ENCODE data around the gene FCN1.

Gene FCN1

GRCh38 chr9:134936346-134937163, 18.8 kb upstream of the FCN1 start:
- no peak for DNase-seq

- no peak for DNase-seq
Measured at GRCh38 chr9:134935701-134936345, 18.1 kb upstream of the FCN1 start.

- DNase-seq, result no peak
Measured at GRCh38 chr9:134935056-134935640, 17.4 kb upstream of the FCN1 start.

GRCh38 chr9:134933076-134933659, 15.5 kb upstream of the FCN1 start:
- DNase-seq, result no peak

GRCh38 chr9:134932606-134933005, 14.9 kb upstream of the FCN1 start:
- DNase-seq, result no peak

GRCh38 chr9:134932171-134932570, 14.5 kb upstream of the FCN1 start:
- DNase-seq, result no peak

GRCh38 chr9:134930398-134930797, 12.7 kb upstream of the FCN1 start:
- no peak for DNase-seq

- peak; percentile 92 for DNase-seq
Measured at GRCh38 chr9:134929193-134930158, 11.8 kb upstream of the FCN1 start.

GRCh38 chr9:134928436-134929192, 10.9 kb upstream of the FCN1 start:
- DNase-seq, result no peak

- no peak for DNase-seq
Measured at GRCh38 chr9:134925011-134925511, 7.3 kb upstream of the FCN1 start.

GRCh38 chr9:134923466-134923865, 5.8 kb upstream of the FCN1 start:
- no peak for DNase-seq

- no peak for DNase-seq
Measured at GRCh38 chr9:134922932-134923240, 5.2 kb upstream of the FCN1 start.

GRCh38 chr9:134922066-134922931, 4.6 kb upstream of the FCN1 start:
- peak; percentile 74 for DNase-seq

- no peak for DNase-seq
Measured at GRCh38 chr9:134919303-134919702, 1.6 kb upstream of the FCN1 start.

GRCh38 chr9:134918646-134919045, 934 bp upstream of the FCN1 start:
- DNase-seq, result no peak

- DNase-seq, result no peak
Measured at GRCh38 chr9:134916161-134916665, 1.5 kb downstream of the FCN1 start.

GRCh38 chr9:134915046-134915985, 2.4 kb downstream of the FCN1 start:
- DNase-seq, result no peak

- no peak for DNase-seq
Measured at GRCh38 chr9:134914501-134914834, 3.2 kb downstream of the FCN1 start.

GRCh38 chr9:134913713-134914500, 3.8 kb downstream of the FCN1 start:
- DNase-seq, result no peak
